ENCODE measurements around the gene DAB2IP. TPM values are rescaled to one million over a fixed set of nuclear protein-coding genes. Genes with fewer than 3 reads are reported as not detected.

DAB2IP gene
- total RNA-seq, 1 donor from 2014 or later, result 41.7 TPM

DNA sequence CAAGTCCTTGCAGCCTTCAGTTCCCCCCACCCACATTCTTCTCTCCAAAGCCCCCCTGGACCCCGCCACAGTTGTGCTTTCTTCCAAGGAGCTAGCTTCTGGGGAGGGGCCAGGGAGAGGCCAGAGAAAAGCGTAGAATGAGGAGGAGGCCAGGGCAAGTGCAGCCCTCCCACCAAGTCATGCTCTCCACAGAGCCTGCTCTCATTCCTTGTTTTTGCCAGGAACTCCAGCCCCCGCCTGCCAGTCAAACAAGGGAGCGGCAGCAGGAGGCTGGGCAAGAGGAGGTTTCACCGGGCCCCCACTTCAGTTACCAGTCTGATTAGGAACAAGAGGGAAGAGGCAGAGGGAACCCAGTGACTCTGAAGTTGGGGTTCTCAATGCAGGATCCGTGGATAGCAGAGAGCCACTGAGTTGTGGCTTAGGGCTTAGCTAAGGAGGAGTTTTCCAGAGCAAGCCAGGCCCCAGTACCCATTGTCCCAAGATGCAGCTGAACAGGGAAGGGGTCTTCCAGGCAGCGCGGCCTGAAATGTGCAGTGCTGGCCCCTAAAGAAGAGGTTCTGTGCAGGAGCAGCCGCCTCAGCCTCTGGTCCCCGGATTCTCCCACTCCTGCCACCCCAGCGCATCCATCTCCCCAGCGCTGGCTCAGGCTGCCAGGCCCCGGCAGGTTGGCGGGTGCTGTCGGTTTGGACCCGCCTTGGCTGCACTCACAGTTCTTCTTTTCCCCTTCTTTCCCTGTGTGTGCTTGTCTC is 120.6 kb downstream of the DAB2IP start:
- peak overlapping the region; percentile 82 for H3K27ac ChIP-seq (ENCODE audit: low read depth, low read length)

DNA sequence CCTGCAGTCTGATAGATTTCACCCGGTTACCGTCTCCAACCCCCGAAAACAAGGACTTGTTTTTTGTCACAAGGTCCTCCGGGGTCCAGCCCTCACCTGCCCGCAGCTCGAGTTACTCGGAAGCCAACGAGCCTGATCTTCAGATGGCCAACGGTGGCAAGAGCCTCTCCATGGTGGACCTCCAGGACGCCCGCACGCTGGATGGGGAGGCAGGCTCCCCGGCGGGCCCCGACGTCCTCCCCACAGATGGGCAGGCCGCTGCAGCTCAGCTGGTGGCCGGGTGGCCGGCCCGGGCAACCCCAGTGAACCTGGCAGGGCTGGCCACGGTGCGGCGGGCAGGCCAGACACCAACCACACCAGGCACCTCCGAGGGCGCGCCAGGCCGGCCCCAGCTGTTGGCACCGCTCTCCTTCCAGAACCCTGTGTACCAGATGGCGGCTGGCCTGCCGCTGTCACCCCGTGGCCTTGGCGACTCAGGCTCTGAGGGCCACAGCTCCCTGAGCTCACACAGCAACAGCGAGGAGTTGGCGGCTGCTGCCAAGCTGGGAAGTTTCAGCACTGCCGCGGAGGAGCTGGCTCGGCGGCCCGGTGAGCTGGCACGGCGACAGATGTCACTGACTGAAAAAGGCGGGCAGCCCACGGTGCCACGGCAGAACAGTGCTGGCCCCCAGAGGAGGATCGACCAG is 121.3 kb downstream of the DAB2IP start:
- Histone ChIP-seq H3K27me3 (ENCODE audit: insufficient read depth, low read length) (no peaks in the 10 kb centered on the region), H3K36me3 (ENCODE audit: insufficient read depth, low read length) (peaks cover 2% of the 10 kb centered on the region), H3K4me1 (ENCODE audit: insufficient read depth, low read length) (peaks cover 21% of the 10 kb centered on the region), H3K9me3 (ENCODE audit: insufficient read depth, low read depth, low read length) (no peaks in the 10 kb centered on the region), H3K79me2 (ENCODE audit: insufficient read depth, low read length) (no peaks in the 10 kb centered on the region), H3K4me2 (ENCODE audit: low read length) (no peak overlapping the region), H2AFZ (ENCODE audit: low read depth, low read length) (no peak overlapping the region), H3K4me3 (ENCODE audit: insufficient read depth, low read depth, low read length) (no peak overlapping the region), H3K27ac (ENCODE audit: low read depth, low read length) (no peak overlapping the region), H4K20me1 (ENCODE audit: insufficient read depth, low read length) (peaks cover 2% of the 10 kb centered on the region), H3K9ac (ENCODE audit: low read length) (no peak overlapping the region)
- Mint-ChIP-seq H3K9me3 (ENCODE audit: unreplicated experiment) (no peaks in the 10 kb centered on the region), H3K27me3 (ENCODE audit: low read depth, unreplicated experiment) (no peaks in the 10 kb centered on the region), H3K4me1 (ENCODE audit: low read depth, unreplicated experiment) (peaks cover 22% of the 10 kb centered on the region), H3K36me3 (ENCODE audit: low read depth, unreplicated experiment) (peaks cover 32% of the 10 kb centered on the region), H3K4me3 (ENCODE audit: unreplicated experiment) (no peak overlapping the region), H3K27ac (ENCODE audit: unreplicated experiment) (peak overlapping the region; percentile 9)
- TF ChIP-seq, protein P1, sequence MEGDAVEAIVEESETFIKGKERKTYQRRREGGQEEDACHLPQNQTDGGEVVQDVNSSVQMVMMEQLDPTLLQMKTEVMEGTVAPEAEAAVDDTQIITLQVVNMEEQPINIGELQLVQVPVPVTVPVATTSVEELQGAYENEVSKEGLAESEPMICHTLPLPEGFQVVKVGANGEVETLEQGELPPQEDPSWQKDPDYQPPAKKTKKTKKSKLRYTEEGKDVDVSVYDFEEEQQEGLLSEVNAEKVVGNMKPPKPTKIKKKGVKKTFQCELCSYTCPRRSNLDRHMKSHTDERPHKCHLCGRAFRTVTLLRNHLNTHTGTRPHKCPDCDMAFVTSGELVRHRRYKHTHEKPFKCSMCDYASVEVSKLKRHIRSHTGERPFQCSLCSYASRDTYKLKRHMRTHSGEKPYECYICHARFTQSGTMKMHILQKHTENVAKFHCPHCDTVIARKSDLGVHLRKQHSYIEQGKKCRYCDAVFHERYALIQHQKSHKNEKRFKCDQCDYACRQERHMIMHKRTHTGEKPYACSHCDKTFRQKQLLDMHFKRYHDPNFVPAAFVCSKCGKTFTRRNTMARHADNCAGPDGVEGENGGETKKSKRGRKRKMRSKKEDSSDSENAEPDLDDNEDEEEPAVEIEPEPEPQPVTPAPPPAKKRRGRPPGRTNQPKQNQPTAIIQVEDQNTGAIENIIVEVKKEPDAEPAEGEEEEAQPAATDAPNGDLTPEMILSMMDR (IDR thresholded peaks at IDR 0.05; ENCODE audit: insufficient read depth, low read depth, low read length), result no peak
- no peak for TF ChIP-seq EZH2 (IDR thresholded peaks at IDR 0.05; ENCODE audit: insufficient read depth, low read length)
- DNase-seq (ENCODE audit: low read depth), result no peak
- FAIRE-seq, result no peak

More for the DNA sequence above, 120.6 kb downstream of the DAB2IP start:
- no peak overlapping the region for H2AFZ ChIP-seq (ENCODE audit: low read depth, low read length)
- peaks cover 21% of the 10 kb centered on the region for H3K4me1 ChIP-seq (ENCODE audit: insufficient read depth, low read length)
- H3K27me3 Mint-ChIP-seq (ENCODE audit: low read depth, unreplicated experiment), result no peaks in the 10 kb centered on the region
- FAIRE-seq, result no peak
- no peak for TF ChIP-seq EZH2 (IDR thresholded peaks at IDR 0.05; ENCODE audit: insufficient read depth, low read length)
- TF ChIP-seq, protein P1 (IDR thresholded peaks at IDR 0.05; ENCODE audit: insufficient read depth, low read depth, low read length), result no peak
- H3K36me3 ChIP-seq (ENCODE audit: insufficient read depth, low read length), result peaks cover 2% of the 10 kb centered on the region
- no peaks in the 10 kb centered on the region for H3K79me2 ChIP-seq (ENCODE audit: insufficient read depth, low read length)
- peak overlapping the region; percentile 64 for H3K4me2 ChIP-seq (ENCODE audit: low read length)
- H3K27ac Mint-ChIP-seq (ENCODE audit: unreplicated experiment), result peak overlapping the region; percentile 86
- peaks cover 26% of the 10 kb centered on the region for H3K4me1 Mint-ChIP-seq (ENCODE audit: low read depth, unreplicated experiment)
- H3K9ac ChIP-seq (ENCODE audit: low read length), result peak overlapping the region; percentile 66
- H3K9me3 ChIP-seq (ENCODE audit: insufficient read depth, low read depth, low read length), result no peaks in the 10 kb centered on the region
- no peak overlapping the region for H3K4me3 Mint-ChIP-seq (ENCODE audit: unreplicated experiment)
- H3K4me3 ChIP-seq (ENCODE audit: insufficient read depth, low read depth, low read length), result no peak overlapping the region
- DNase-seq (ENCODE audit: low read depth), result no peak
- no peaks in the 10 kb centered on the region for H3K27me3 ChIP-seq (ENCODE audit: insufficient read depth, low read length)
- H4K20me1 ChIP-seq (ENCODE audit: insufficient read depth, low read length), result peaks cover 2% of the 10 kb centered on the region
- H3K9me3 Mint-ChIP-seq (ENCODE audit: unreplicated experiment), result no peaks in the 10 kb centered on the region
- peaks cover 31% of the 10 kb centered on the region for H3K36me3 Mint-ChIP-seq (ENCODE audit: low read depth, unreplicated experiment)
